Measurements from ENCODE around the gene FNTB. TPM values are rescaled to one million over a fixed set of nuclear protein-coding genes. Genes with fewer than 3 reads are reported as not detected.

FNTB gene, protein sequence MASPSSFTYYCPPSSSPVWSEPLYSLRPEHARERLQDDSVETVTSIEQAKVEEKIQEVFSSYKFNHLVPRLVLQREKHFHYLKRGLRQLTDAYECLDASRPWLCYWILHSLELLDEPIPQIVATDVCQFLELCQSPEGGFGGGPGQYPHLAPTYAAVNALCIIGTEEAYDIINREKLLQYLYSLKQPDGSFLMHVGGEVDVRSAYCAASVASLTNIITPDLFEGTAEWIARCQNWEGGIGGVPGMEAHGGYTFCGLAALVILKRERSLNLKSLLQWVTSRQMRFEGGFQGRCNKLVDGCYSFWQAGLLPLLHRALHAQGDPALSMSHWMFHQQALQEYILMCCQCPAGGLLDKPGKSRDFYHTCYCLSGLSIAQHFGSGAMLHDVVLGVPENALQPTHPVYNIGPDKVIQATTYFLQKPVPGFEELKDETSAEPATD
- 13.4 and 17.5 TPM in 2 replicates for polyA plus RNA-seq (2014; cell fraction: cytosol; rRNA removed)
- 11.2 and 20.5 TPM in 2 replicates for polyA plus RNA-seq (2014; cell fraction: nucleus; rRNA removed)

DNA sequence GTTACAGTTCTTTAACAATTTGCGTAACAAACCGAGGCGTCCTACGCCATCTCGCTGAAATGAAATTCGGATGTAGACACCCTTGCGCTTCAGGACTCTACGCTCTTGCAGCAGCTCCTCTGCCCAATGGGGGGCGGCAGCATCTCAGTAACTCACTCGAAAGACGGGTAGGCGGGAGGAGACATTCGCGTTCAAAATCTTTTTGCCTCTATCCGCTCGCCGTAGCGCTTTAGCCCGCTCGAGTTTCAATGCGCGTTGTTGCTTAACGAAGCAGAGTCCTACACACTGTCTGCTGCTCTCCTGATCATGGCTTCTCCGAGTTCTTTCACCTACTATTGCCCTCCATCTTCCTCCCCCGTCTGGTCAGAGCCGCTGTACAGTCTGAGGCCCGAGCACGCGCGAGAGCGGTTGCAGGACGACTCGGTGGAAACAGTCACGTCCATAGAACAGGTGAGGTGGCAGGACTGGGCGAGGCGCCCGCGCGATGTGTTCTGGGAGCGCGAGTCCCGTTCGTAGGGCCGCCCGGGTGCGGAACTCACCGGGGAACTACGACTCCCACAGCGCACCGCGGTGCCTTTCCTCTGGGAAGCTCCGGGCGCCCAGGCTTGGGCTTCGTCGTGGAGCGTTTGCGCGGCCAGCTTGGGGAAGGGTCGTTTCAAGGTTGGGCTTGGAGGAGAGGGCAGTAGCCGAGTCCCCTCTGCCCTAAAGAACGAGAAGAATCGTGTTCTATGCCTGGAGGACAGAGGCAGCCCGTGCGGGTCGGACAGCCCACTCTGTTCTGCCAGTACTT lies at the start of gene FNTB:
Gene FNTB (plus strand): TSS at position 248 of the 790 bp plus-strand sequence. CDS start 59 bp downstream, at position 307.
- DNase-seq (ENCODE audit: low spot score), result peak; percentile 93

DNA sequence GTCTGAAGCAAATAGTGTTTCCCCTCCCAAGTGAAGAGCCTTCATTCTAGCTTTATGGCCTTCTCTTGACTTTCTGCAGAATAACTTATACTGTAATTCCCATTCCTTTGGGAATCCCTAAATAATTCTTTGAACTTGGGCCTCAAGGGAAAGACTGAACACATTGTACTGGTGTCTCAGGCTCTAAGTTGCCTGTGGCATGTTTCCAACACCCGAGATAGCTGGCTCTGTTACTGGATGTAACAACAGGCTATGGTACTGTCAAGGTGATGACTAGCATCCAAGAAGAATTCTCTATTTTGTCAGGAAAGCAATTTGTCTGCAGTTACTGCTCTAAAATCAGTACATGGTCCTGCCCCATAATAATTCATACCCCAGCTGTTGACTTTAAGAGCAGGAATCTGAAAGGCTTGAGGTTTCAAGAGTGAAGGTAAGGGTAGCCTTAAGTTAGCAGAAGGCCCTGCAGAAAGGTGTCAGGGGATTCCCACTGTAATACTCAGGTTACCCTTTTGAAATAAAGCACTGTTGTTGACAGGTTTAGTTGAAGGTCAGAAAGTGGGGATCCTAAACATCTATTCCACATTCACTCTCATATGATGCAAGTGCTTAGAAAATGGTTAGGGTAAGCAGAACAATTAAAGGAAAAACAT lies 49.4 kb upstream of the FNTB start:
- no peak for DNase-seq (ENCODE audit: low spot score)

DNA sequence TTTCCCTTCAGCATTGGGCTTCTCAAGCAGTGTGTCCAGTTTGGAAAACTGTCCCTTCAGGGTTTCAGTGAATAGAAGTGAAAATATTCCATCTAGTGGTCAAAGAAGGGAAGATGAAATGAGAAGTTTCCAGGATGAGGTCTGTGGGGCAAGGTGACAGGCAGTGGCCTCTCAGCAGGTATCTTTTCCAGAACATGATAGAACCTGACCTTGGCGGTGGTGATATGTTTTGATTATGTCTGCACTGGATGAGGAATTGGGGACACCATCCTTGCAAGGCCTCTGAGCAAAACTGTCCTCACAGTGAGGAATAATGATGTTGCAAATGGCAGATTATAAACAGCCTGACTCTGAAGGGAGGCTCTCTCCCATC lies 48.9 kb upstream of the FNTB start:
- DNase-seq (ENCODE audit: low spot score), result no peak

DNA sequence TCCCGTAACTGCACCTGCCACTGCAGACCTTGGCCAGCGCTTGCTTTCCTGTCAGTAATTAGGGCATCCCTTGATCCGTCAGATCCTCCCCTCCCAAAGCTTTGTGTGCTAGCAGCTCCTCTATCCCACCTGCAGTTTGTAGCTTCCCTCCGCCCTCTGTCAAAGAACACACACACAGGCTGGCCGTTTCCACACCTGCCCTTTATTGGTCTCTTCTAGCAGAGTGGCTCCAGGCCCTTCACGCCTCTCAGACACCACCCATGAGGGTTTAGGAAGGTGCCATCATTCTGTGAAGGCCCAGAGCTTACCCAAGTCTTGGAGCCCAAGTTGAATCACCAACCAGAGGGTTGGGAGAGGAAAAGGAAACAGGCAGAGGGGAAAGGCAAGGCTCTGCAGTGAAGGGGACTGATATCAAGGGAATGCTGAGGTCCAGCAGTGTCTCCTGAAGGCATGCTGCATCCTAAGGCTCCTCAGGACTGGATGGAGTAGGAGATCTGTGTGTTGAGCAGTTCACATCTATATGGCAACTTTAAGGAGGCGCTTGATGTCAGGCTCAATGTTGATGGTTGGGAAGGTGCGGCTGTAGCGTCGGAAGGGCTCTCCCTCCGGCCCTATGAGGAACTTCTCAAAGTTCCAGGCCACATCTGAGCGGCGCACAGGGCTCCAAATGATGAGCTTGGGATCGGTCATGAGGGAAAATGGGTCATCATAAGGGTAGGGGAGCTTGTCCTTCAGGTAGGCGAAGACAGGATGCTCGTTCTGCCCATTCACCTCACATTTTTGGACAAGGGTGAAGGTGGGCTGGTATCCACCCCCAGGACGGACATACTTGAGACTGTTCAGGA lies 47.5 kb upstream of the FNTB start:
- DNase-seq (ENCODE audit: low spot score), result no peak

DNA sequence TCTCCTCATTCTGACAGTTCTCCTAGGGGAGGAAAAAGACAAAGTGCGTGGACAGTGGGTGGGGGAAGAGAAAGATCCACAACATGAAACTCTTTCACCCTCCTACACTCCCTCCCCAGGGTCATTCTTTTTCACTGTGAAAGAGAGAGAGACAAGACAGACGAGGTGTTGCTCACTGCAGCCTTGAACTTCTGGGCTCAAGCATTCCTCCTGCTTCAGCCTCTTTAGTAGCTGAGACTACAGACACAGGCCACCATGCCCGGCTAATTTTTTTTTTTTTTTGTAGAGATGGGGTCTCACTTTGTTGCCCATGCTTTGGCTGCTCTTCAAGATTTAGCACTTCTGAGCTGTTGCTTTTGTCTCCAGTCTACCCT lies 46.9 kb upstream of the FNTB start:
- no peak for DNase-seq (ENCODE audit: low spot score)

DNA sequence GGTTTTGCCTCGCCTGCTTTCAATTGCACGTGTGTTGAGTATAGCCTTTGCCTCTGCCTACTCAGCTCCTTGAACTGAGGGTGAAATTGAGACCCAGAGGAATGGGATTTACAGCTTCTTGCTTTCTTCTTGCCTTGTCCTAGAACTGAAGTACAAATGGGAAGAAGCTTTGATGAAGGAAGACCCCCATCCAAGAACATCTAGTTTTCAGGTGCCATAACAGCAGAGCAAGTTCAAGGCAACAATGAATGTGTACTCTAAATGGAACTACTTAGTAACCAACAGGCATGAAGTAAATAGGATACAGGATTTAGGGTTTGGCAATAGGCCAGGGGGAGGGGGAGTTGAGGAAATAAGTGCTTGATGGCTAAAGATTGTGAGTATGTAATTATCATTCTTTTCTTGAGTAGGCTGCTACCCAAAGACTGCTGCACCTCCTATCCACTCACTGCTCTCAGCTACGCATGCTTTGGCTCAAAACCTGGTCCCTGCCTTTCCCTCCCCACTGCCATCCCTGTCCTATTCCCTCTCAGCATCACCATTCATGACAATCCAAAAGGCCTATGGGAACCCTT lies 46.3 kb upstream of the FNTB start:
- DNase-seq (ENCODE audit: low spot score), result no peak

DNA sequence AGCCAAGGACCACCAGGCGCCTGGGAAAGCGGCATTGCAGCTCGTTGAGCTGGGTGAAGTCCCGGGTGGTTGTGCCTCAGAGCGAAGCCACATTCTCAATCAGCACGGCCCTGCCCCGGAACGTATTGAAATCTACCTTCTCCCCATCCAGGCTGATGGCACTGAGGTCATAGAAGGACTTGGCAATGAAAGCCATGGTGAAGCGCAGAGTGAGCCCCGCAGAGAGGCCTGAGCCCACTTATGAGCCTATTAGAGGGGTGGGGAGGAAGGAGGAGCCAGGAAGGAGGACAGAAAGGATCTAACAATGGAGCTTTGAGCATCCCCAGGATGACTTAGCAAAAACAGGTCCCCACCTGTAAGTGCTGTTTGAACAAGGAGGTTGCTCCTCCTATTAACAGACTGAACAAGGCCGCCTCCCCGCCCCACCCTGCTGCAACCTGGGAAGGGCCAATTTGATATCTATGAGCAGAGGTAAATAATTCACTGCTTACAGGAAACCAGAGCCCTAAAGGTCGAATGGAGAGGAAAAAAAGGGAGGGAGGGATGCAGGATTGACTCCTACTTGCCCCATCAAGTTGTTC lies 44.1 kb upstream of the FNTB start, which contains the start of gene GPX2:
Gene GPX2 (minus strand): TSS at position 215 of the 581 bp plus-strand sequence. CDS start 19 bp downstream, at position 196.
- no peak for DNase-seq (ENCODE audit: low spot score)

DNA sequence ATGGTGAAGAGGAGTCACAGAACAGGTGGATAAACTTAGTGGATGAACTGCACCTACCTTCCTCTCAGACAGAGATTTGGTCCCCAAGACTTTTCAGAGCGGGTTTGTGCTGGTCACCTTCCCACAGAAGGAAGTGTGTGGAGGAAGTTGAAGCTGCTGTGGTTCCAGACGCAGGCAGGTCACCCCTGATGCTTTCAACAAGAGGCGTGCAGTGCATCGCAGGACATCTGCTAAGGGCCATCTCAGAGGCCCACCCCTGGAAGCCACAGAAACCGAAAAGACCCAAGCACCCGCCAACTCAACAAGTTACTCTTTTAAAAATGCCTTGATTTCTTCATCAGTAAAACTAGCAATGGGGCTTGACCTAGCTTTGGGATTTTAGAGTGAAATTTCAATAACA lies 43.1 kb upstream of the FNTB start:
- no peak for DNase-seq (ENCODE audit: low spot score)

DNA sequence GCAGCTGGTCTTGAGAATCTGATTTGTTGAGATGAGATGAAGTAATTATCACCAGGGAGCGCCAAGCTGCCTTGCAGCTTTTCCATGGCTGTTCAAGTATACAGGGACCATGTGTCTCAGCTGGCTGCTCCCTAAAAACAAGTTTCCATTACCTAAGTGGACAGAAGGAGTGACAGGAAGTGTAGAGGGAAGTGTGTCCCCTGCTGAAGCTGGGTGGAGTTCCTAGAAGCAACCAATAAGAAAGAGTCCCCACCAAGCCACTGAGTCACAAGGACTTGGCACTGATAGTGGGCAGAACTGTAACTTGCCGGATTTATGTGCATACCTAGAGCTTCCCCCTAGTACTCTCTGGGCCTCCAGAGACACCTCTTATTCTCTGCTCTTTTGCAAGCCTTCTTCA lies 42.7 kb upstream of the FNTB start:
- DNase-seq (ENCODE audit: low spot score), result no peak

DNA sequence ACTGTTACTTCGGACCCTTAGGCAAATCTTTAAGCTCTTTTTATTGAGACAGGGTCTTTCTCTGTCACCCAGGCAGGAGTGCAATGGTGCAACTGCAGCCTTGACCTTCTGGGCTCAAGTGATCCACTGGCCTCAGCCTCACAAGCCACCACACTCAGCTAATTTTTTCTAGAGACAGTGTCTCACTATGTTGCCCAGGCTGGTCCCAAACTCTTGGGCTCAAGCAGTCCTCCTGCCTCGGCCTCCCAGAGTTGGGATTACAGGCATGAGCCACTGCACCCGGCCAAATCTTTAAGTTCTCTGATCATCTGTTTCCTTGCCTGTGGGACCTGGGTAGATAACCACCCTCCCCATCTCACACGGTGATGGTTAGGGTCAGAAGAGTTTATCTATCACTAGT lies 41.8 kb upstream of the FNTB start:
- DNase-seq (ENCODE audit: low spot score), result no peak

DNA sequence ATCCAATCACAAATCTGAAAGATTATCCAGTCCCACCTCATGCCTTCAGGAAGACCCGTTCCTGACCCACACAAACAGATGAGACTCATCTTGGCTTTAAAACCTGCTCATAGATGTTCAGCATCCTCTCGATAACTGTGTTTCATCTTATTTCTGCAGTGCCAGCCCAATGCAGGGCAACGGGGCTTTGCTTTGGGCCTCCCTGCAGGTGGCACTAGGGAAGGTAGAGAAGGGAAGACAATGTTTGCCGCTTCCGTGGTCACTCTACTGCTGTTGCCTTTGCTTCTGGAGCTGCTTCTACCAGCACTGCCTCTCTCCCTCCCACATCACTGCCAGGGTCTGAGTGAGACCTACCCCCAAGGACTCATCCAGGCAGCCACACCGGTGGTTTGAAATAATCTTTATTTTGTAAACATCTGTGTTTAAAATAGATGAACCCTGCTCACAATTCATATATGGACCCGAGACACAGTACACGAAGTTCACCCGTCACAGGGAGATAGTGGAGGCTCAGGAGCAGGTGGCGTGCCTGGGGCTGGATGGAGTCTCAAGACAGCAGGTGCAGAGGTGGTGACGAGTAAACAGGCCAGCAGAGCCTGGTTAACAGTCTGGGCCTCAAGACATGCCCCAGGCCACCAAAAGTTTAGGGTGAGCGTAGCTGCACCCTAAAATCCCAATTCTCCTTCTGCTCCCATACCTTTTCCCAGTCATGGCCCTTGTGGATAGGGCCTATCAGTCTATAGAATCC lies 41.1 kb upstream of the FNTB start:
- DNase-seq (ENCODE audit: low spot score), result no peak

DNA sequence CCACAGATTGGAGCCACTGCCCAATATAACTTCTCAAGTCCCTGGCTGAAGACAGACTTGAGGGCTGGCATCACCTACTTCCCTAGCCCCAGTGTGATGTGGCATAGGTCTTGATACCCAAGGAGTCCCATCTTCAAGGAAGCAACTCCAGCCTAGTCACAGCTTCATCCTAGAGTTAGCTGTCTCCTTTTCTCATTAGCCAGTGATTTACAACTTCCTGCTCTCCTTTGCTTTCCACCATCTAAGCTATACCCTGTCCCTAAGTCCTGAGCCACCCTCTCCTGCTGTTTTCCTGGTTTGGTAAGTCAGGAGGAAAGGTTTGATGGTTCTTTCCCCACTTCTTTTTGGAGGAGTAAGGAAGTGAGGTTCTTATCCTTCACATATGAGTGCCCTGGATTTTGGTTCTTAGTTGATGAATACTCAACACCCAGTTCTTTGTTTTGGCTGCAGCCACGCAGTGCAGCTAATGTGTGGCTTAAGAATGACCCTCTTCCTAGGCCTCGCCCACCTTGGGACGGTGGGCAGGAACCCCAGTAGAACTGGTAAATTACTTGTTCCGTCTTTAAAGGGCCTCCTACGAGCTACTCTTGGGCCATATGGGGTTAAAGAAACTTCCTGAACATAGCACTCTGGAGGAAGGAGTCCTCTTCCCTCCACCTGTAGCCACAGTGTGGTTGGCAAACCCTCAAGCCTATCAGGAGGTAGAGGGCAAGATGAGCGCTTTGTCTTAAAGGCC lies 40.2 kb upstream of the FNTB start:
- DNase-seq (ENCODE audit: low spot score), result no peak

DNA sequence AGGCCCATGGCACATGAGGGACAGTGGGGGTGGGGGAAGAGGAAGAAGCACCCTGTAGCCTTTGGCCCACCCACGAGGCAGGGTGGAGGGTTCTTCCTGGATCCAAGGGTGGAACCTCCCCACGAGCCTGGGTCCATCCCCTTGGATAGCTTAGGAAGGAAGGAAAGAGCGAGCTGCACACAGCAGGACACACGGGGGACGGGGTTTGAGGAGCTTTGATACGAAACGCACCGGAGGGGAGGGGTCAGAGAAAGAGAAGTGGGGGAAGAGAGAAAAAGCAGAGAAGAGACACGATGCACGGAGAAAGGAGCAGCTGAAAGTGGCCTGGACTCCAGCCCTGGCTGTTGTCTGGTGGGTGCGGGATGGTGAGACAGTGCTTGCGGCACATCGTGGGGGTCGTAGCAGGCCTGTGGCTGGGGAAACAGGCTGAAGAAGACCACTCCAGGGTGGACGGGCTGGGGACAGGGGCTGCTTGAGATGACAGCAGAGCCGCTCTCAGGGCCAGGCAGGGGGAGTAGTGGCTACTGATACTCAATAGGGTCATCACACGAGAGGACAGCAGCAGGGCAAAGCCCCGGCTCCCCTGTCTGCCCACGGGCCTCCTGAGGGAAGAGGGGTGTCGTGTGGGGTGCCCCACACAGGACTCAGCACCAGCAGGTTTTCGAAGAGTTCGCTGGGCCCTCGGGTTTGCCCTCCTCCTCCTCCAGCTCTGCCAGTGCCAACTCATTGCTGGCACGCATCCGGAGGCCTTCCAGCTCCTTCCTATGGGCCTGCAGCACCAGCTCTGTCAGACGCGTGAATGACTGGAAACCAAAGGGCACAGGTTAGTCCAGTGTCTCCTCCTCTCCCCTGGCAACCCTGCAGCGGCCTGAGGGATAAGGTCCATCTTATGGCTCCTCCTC lies 38.7 kb upstream of the FNTB start:
- DNase-seq (ENCODE audit: low spot score), result no peak

DNA sequence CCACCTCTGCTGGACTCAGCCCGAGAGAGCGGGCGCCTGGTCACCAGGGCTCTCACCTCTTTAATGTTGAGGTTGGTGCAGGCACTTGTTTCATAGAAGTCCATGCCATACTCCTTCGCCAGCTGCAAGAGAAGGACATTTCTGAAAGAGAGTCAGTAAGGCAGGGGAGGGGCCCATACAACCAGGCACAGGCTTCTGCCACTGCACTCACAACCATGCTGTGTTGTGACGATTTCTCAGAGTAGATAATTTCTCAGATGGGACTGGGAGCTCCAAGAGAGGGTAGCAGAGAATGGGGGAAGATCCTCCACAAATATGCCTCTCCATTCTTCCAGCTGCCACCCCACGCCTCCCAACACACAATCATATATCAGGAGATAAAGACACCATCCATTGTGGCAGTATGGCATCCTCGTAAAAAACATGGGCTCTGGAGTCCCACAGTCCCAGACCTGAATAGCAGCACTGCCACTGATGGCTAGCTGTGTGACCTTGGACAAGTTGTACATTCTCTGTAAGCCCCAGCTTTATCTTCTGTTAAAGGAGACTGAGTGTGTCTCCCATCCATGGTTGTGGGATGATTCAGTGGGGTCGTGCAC lies 38.0 kb upstream of the FNTB start:
- DNase-seq (ENCODE audit: low spot score), result no peak

DNA sequence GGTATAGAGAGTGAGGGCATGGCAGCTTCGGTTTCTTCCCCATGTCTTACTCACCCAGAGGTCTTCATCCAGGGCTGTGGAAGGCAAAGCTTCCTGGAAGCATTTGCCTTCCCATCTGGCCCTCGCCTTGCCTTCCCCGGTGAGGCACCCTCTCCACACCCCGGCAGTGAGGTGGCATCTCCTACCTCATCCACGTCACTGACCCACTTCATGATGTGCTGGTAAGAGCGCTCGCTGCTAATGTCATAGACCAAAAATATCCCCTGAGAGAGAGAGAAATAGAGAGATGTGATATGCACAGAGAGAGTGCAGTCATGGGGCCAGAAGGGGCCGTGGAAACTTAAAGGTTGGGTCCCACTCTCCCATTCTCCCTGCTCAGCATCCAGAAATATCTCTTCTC lies 35.8 kb upstream of the FNTB start:
- DNase-seq (ENCODE audit: low spot score), result no peak

DNA sequence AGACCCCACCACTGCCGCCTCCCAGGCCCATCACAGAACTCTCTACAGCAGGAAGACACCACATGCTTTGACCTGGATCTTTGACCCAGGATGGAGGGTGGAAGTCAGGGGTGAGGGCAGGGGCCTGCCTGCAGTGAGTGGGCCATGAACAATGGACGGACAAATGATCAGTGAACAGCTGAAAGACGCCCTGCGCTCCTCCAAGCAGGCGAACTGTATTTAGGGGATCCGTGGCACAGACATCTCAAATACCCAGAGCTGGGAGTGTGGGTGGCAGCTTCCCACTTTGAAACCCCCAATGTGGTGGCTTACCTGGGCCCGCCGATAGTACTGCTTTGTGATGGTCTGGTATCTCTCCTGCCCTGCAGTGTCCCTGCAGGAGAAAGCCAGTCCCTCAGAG lies 35.4 kb upstream of the FNTB start:
- no peak for DNase-seq (ENCODE audit: low spot score)

DNA sequence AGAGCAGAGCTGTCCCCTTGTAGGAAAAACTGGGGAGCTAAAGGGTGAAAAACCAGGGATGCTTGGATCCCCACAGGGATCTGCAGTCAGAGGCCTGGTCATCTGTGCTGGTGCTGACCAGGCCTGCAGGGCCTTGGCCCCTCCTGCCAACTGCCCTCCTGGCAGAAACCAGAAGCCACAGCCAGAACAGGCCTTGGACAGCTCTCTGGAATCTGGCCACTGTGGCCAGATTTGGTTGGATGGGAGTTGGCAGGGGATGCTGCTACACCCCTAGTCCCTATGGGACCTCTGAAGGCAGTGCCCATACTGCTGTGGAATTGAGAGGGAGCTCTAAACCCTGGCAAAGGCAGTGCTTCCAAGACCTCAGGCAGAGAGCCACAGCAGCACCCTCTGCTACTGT lies 35.0 kb upstream of the FNTB start:
- no peak for DNase-seq (ENCODE audit: low spot score)
